Vagina (tissue), 2 donors: ENCODE data around the gene SYMPK. TPM values are rescaled to one million over a fixed set of nuclear protein-coding genes. Genes with fewer than 3 reads are reported as not detected.

Experiments
- DNase-seq, 2 donors: peaks; one replicate each; pipeline ENCODE4 v3.0.0-alpha.2; 2017; ENCODE audit errors: extremely low spot score in 2 of 2
- H3K27ac ChIP-seq: fragments of 200-600 bp; sonication (generic); one replicate; pipeline ENCODE4 v1.5.1; 2019
- H3K27me3 ChIP-seq: fragments of 200-600 bp; sonication (generic); one replicate; pipeline ENCODE4 v1.5.1; 2019
- H3K36me3 ChIP-seq, 2 donors: fragments of 200-600 bp; sonication (generic); one replicate each; pipeline ENCODE4 v1.5.1; 2017 to 2019
- H3K4me1 ChIP-seq: fragments of 200-600 bp; sonication (generic); one replicate; pipeline ENCODE4 v1.5.1; 2019
- H3K4me3 ChIP-seq, 2 donors: fragments of 200-600 bp; sonication (generic); 1 replicate in 1 of 2; 2 replicates in 1 of 2; pipeline ENCODE4 v1.5.1; 2016 to 2019
- H3K9me3 ChIP-seq: fragments of 200-600 bp; sonication (generic); one replicate; pipeline ENCODE4 v1.5.1; 2019
- POLR2A ChIP-seq, 2 donors: fragments of 450-650 bp; IDR thresholded peaks; one replicate each; pipeline ENCODE4 v1.6.1; 2017; ENCODE audit warnings: antibody characterized with exemption in 2 of 2, mild to moderate bottlenecking in 2 of 2, moderate library complexity in 2 of 2
- POLR2AphosphoS5 ChIP-seq, 2 donors: sonication (generic); formaldehyde crosslinking; IDR thresholded peaks; one replicate each; pipeline ENCODE4 v1.9.0; 2017; ENCODE audit warnings: antibody characterized with exemption in 2 of 2, mild to moderate bottlenecking in 2 of 2, low read depth in 1 of 2; ENCODE audit not compliant: insufficient read depth in 1 of 2
- intact Hi-C: fragments of 100-400 bp; cut with DNase I; formaldehyde crosslinking; loops from one replicate; pipeline ENCODE4 v1.15.1; 2023
- total RNA-seq: library from RNA; depleted of rRNA; stranded (reverse); fragments of >200 nt; gene quantifications from one replicate; pipeline ENCODE4 v1.2.3, GENCODE V29; 2016
- TF ChIP-seq, protein P1 (sequence below), 3 experiments: fragments of 450-650 bp in 2 of 3; fragments of 200-600 bp in 1 of 3; sonication (generic) in 1 of 3; IDR thresholded peaks; one replicate each; pipeline ENCODE4 v1.5.1; 2017 to 2019; ENCODE audit warnings: antibody characterized with exemption in 3 of 3, mild to moderate bottlenecking in 2 of 3, moderate library complexity in 2 of 3

SYMPK gene
- total RNA-seq, 1 donor from 2014 or later: 43.2 TPM

DNA sequence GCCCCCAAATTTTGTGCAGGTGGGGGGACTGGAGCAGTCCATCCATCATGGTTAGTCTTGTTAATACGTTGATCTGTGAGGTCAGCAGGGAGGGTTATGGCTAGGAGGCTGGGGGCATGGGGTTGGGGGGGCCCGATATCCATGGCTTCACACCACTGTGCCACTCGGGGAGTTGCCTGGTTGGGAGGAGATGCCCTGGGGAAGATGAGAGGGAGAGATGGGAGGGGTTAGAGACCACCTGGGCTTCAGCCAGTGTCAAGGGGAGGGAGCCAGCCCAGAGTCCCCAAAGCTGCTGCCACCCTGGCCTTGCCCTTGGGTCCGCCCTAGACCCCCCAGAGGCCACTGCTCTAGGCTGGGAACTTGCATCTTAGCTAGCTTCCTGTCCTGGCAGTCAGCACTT lies 78.9 kb downstream of the SYMPK start:
- Histone ChIP-seq H3K36me3 (peaks cover 0 to 36% of the 10 kb centered on the region in 2 donors), H3K27me3 (no peaks in the 10 kb centered on the region), H3K9me3 (no peaks in the 10 kb centered on the region), H3K4me3 (no peak overlapping the region), H3K4me1 (peaks cover 63% of the 10 kb centered on the region), H3K27ac (peak overlapping the region; percentile 90)
- DNase-seq: no peak
- TF ChIP-seq POLR2AphosphoS5 (IDR thresholded peaks at IDR 0.05; ENCODE audit: insufficient read depth in 1 of 2, low read depth in 1 of 2): no peak
- no peak for TF ChIP-seq POLR2A (IDR thresholded peaks at IDR 0.05)
- TF ChIP-seq, protein P1, sequence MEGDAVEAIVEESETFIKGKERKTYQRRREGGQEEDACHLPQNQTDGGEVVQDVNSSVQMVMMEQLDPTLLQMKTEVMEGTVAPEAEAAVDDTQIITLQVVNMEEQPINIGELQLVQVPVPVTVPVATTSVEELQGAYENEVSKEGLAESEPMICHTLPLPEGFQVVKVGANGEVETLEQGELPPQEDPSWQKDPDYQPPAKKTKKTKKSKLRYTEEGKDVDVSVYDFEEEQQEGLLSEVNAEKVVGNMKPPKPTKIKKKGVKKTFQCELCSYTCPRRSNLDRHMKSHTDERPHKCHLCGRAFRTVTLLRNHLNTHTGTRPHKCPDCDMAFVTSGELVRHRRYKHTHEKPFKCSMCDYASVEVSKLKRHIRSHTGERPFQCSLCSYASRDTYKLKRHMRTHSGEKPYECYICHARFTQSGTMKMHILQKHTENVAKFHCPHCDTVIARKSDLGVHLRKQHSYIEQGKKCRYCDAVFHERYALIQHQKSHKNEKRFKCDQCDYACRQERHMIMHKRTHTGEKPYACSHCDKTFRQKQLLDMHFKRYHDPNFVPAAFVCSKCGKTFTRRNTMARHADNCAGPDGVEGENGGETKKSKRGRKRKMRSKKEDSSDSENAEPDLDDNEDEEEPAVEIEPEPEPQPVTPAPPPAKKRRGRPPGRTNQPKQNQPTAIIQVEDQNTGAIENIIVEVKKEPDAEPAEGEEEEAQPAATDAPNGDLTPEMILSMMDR (IDR thresholded peaks at IDR 0.05): no peak
- intact Hi-C loops: no loop called here

DNA sequence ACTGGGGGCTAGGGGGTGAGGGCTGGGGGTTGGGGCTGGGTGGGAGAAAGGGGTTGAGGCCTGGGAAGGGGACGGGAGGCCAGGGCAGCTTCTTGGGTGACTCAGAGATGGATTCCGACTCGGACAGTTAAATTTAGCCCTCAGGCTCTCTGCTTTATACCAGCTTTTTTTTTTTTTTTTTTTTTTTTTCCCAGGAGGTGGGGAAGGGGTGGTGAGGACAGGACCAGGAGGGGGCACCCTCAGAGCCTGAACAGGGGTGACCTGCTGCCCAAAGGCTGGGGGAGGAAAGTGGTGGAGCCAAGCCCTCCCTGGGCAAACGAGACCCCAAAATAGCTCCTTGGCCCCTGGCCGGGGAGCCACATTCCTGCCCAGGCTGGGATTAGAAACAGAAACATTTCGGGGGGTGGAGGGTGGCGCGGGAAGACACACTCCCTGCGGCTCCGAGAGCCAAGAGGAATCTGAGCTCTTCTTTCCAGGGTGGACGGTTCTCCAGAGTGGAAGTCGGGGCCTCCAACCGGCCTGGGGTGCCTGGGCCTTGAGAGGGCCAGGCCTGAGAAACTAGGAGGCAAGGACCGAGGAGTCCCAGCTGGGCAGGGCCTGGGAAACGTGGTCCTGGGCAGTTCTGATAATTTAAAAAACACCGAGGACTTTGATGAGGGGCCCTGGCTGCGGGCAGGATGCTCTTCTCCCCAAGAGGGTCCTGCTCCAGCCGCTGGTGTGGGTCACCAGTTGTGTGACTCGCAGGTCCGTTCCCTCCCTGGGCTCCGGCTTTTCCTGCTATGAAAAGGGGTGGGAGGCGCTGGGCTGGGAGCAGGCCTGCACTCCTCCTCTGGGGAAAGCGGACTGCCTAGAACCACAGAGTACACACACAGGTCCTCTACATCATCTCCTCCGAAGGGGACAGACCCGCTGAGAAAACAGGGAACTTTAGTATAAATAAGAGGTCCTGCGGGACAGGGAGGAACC lies 79.8 kb downstream of the SYMPK start:
- Histone ChIP-seq H3K36me3 (peaks cover 0 to 32% of the 10 kb centered on the region in 2 donors), H3K4me3 (peak overlapping the region; percentile 46 to 67), H3K27ac (peak overlapping the region; percentile 90), H3K9me3 (no peaks in the 10 kb centered on the region), H3K4me1 (peaks cover 73% of the 10 kb centered on the region), H3K27me3 (no peaks in the 10 kb centered on the region)
- TF ChIP-seq POLR2AphosphoS5 (IDR thresholded peaks at IDR 0.05; ENCODE audit: insufficient read depth in 1 of 2, low read depth in 1 of 2) (peak; percentile 76 to 81), POLR2A (IDR thresholded peaks at IDR 0.05) (no peak)
- TF ChIP-seq, protein P1 (IDR thresholded peaks at IDR 0.05): no peak
- DNase-seq: no peak
- intact Hi-C loops: no loop called here

DNA sequence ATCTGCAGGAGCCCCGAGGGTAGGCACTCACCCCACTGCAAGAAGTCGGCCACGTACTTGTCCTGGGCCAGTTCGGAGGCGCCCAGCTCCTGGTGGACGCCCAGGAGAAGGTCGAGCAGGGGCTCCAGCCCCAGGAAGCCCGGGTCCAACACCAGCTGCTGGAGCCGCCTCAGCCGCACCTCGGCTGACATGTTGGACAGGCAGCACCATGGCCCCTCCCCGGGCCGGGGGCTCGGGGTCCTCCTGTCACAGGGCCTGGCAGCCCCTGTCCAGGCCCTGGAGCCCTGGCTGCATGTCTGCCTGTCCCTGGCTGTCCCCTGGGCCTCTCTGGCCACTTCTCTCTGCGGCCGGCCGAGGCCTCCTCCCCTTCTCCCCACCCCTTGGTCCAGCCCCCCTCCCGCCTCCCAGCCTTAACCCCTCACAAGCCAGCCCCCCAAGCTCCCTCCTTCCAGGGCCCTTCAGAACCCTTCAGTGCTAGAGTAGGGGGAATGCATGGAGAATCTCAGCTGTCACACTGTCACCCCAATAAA lies 80.7 kb downstream of the SYMPK start, which contains the start of gene DMPK:
Gene DMPK (minus strand): TSS at position 329 of the 530 bp plus-strand sequence. CDS start 138 bp downstream, at position 191.
- Histone ChIP-seq H3K36me3 (peaks cover 0 to 32% of the 10 kb centered on the region in 2 donors), H3K4me3 (peak within 1 kb of the TSS; percentile 46 to 67), H3K27me3 (no peaks in the 10 kb centered on the region), H3K4me1 (peaks cover 73% of the 10 kb centered on the region), H3K9me3 (no peaks in the 10 kb centered on the region), H3K27ac (peak within 1 kb of the TSS; percentile 90)
- intact Hi-C loops: no loop called here
- no peak for TF ChIP-seq POLR2A (IDR thresholded peaks at IDR 0.05)
- no peak for TF ChIP-seq POLR2AphosphoS5 (IDR thresholded peaks at IDR 0.05; ENCODE audit: insufficient read depth in 1 of 2, low read depth in 1 of 2)
- TF ChIP-seq, protein P1 (IDR thresholded peaks at IDR 0.05): no peak
- DNase-seq: no peak

DNA sequence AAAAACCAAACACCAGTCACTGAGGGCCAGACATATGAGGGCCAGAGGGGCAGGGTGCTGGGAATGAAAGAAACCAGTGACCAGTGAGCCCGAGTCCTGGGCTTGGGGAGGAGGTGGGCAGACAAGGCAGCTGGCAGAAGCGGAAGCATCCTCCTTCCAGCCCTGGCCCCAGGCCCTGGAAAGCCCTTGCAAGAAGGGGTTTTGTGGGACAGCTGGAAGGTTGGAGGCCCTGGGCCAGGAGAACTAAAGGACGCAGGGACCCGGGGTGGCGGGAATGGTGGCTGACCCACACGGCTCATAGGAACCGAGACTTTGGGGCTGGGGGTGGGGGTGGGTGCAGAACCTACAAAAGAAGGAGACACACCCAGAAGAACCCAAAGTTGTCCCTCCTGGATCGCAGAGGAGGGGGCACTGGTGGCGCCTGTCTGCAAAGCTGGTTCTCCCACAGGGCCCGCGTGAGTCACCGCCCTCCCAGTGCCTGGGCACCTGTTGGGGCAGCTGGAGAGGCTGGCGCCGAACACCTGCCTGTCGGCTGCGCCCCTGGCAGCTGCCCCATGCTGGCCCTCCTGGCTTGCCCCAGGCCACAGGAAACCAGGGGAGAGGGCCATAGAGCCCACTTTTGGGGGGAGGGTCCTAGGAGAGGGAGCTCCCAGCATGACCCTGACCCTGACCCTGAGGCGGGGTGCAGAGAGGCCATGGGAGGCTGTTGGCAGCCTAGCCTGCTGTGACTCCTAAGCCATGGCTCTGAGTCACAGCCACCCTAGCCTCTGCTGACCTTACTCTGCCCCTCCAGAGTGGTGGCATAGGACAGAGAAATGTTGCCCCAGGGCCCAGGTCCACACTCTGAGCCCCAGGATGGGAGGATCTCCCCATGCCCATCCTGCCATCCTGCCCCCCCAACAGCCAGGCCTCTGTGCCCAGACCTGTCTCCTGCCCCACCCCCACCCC lies 81.5 kb downstream of the SYMPK start:
- TF ChIP-seq POLR2A (IDR thresholded peaks at IDR 0.05) (no peak), POLR2AphosphoS5 (IDR thresholded peaks at IDR 0.05; ENCODE audit: insufficient read depth in 1 of 2, low read depth in 1 of 2) (peak in 1 of 2 donors; percentile 3)
- TF ChIP-seq, protein P1 (IDR thresholded peaks at IDR 0.05): no peak
- H3K27ac ChIP-seq: peak overlapping the region; percentile 90
- DNase-seq: no peak
- H3K36me3 ChIP-seq: peaks cover 0 to 31% of the 10 kb centered on the region in 2 donors
- intact Hi-C loops: no loop called here
- H3K27me3 ChIP-seq: no peaks in the 10 kb centered on the region
- H3K9me3 ChIP-seq: no peaks in the 10 kb centered on the region
- H3K4me3 ChIP-seq: peak overlapping the region; percentile 46 to 67
- H3K4me1 ChIP-seq: peaks cover 73% of the 10 kb centered on the region
